ENCODE data around the gene KCNJ2. TPM values are rescaled to one million over a fixed set of nuclear protein-coding genes. Genes with fewer than 3 reads are reported as not detected.

KCNJ2 gene
- polyA plus RNA-seq, 1 donor from 2014 or later = 2.3 TPM

- no peak overlapping the region for H3K27ac ChIP-seq (ENCODE audit: low read length)
Measured at GRCh38 chr17:70166615-70167014, 2.7 kb upstream of the KCNJ2 start.

GRCh38 chr17:70168044-70168976 lies 1.0 kb upstream of the KCNJ2 start:
- H3K9me3 ChIP-seq (ENCODE audit: low read length) = no peaks in the 10 kb centered on the region
- H3K27ac ChIP-seq (ENCODE audit: low read length) = peak overlapping the region; percentile 22
- H3K27me3 ChIP-seq (ENCODE audit: insufficient read depth, low read depth, low read length) = peaks cover 23% of the 10 kb centered on the region
- H3K9ac ChIP-seq (ENCODE audit: low read length) = peak overlapping the region; percentile 69
- H3K4me3 ChIP-seq (ENCODE audit: low read length) = peak overlapping the region; percentile 84
- no peak for TF ChIP-seq TAF1 (IDR thresholded peaks at IDR 0.05; ENCODE audit: low read depth)
- no peak for TF ChIP-seq EP300 (conservative IDR thresholded peaks at IDR 0.05; ENCODE audit: poor library complexity, severe bottlenecking)
- TF ChIP-seq RAD21 (conservative IDR thresholded peaks at IDR 0.05) = peak; percentile 83
- TF ChIP-seq, protein P1, sequence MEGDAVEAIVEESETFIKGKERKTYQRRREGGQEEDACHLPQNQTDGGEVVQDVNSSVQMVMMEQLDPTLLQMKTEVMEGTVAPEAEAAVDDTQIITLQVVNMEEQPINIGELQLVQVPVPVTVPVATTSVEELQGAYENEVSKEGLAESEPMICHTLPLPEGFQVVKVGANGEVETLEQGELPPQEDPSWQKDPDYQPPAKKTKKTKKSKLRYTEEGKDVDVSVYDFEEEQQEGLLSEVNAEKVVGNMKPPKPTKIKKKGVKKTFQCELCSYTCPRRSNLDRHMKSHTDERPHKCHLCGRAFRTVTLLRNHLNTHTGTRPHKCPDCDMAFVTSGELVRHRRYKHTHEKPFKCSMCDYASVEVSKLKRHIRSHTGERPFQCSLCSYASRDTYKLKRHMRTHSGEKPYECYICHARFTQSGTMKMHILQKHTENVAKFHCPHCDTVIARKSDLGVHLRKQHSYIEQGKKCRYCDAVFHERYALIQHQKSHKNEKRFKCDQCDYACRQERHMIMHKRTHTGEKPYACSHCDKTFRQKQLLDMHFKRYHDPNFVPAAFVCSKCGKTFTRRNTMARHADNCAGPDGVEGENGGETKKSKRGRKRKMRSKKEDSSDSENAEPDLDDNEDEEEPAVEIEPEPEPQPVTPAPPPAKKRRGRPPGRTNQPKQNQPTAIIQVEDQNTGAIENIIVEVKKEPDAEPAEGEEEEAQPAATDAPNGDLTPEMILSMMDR (IDR thresholded peaks at IDR 0.05; ENCODE audit: poor library complexity, severe bottlenecking) = peak; percentile 79
- no peak for TF ChIP-seq MXI1 (conservative IDR thresholded peaks at IDR 0.05; ENCODE audit: poor library complexity, severe bottlenecking)
- peak; percentile 79 for TF ChIP-seq SMC3 (conservative IDR thresholded peaks at IDR 0.05; ENCODE audit: poor library complexity)
- no peak for TF ChIP-seq EZH2 (IDR thresholded peaks at IDR 0.05; ENCODE audit: borderline replicate concordance, insufficient read depth, low read length, poor library complexity, severe bottlenecking)
- TF ChIP-seq POLR2AphosphoS5 (IDR thresholded peaks at IDR 0.05) = peak; percentile 27
- peak overlapping the region; percentile 57 for H3K4me2 ChIP-seq (ENCODE audit: low read length)
- no peaks in the 10 kb centered on the region for H3K9me2 ChIP-seq (ENCODE audit: insufficient read depth, low read length)
- no peaks in the 10 kb centered on the region for H4K20me1 ChIP-seq (ENCODE audit: insufficient read depth)
- H3K36me3 ChIP-seq (ENCODE audit: insufficient read depth, low read length) = no peaks in the 10 kb centered on the region
- peaks cover 7% of the 10 kb centered on the region for H3K79me2 ChIP-seq (replicated peaks; ENCODE audit: insufficient read depth, low read length)
- H3F3A ChIP-seq (ENCODE audit: insufficient read depth, low read length, poor library complexity, severe bottlenecking) = no peaks in the 10 kb centered on the region
- H2AFZ ChIP-seq (ENCODE audit: low read depth, low read length) = peak overlapping the region; percentile 35

More at GRCh38 chr17:70166615-70167014, 2.7 kb upstream of the KCNJ2 start:
- no peak overlapping the region for H2AFZ ChIP-seq (ENCODE audit: low read depth, low read length)
- no peak overlapping the region for H3K4me2 ChIP-seq (ENCODE audit: low read length)
- H3K9ac ChIP-seq (ENCODE audit: low read length) = no peak overlapping the region
- no peaks in the 10 kb centered on the region for H4K20me1 ChIP-seq (ENCODE audit: insufficient read depth)
- no peak overlapping the region for H3K4me3 ChIP-seq (ENCODE audit: low read length)
- H3K27me3 ChIP-seq (ENCODE audit: insufficient read depth, low read depth, low read length) = peaks cover 23% of the 10 kb centered on the region
- H3K9me2 ChIP-seq (ENCODE audit: insufficient read depth, low read length) = no peaks in the 10 kb centered on the region
- TF ChIP-seq EP300 (conservative IDR thresholded peaks at IDR 0.05; ENCODE audit: poor library complexity, severe bottlenecking) (no peak), TAF1 (IDR thresholded peaks at IDR 0.05; ENCODE audit: low read depth) (no peak), RAD21 (conservative IDR thresholded peaks at IDR 0.05) (no peak), MXI1 (conservative IDR thresholded peaks at IDR 0.05; ENCODE audit: poor library complexity, severe bottlenecking) (no peak), POLR2AphosphoS5 (IDR thresholded peaks at IDR 0.05) (no peak), SMC3 (conservative IDR thresholded peaks at IDR 0.05; ENCODE audit: poor library complexity) (no peak), EZH2 (IDR thresholded peaks at IDR 0.05; ENCODE audit: borderline replicate concordance, insufficient read depth, low read length, poor library complexity, severe bottlenecking) (no peak)
- TF ChIP-seq, protein P1 (IDR thresholded peaks at IDR 0.05; ENCODE audit: poor library complexity, severe bottlenecking) = no peak
- TF ChIP-seq, protein P2, sequence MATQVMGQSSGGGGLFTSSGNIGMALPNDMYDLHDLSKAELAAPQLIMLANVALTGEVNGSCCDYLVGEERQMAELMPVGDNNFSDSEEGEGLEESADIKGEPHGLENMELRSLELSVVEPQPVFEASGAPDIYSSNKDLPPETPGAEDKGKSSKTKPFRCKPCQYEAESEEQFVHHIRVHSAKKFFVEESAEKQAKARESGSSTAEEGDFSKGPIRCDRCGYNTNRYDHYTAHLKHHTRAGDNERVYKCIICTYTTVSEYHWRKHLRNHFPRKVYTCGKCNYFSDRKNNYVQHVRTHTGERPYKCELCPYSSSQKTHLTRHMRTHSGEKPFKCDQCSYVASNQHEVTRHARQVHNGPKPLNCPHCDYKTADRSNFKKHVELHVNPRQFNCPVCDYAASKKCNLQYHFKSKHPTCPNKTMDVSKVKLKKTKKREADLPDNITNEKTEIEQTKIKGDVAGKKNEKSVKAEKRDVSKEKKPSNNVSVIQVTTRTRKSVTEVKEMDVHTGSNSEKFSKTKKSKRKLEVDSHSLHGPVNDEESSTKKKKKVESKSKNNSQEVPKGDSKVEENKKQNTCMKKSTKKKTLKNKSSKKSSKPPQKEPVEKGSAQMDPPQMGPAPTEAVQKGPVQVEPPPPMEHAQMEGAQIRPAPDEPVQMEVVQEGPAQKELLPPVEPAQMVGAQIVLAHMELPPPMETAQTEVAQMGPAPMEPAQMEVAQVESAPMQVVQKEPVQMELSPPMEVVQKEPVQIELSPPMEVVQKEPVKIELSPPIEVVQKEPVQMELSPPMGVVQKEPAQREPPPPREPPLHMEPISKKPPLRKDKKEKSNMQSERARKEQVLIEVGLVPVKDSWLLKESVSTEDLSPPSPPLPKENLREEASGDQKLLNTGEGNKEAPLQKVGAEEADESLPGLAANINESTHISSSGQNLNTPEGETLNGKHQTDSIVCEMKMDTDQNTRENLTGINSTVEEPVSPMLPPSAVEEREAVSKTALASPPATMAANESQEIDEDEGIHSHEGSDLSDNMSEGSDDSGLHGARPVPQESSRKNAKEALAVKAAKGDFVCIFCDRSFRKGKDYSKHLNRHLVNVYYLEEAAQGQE (IDR thresholded peaks at IDR 0.05; ENCODE audit: borderline replicate concordance) = no peak
- H3K9me3 ChIP-seq (ENCODE audit: low read length) = no peaks in the 10 kb centered on the region
- no peaks in the 10 kb centered on the region for H3K36me3 ChIP-seq (ENCODE audit: insufficient read depth, low read length)
- peaks cover 5% of the 10 kb centered on the region for H3K79me2 ChIP-seq (replicated peaks; ENCODE audit: insufficient read depth, low read length)
- no peaks in the 10 kb centered on the region for H3F3A ChIP-seq (ENCODE audit: insufficient read depth, low read length, poor library complexity, severe bottlenecking)
